ENCODE results near the gene SDHAF3.
"Not testable (repeated sequence)": the region's sequence is repeated elsewhere in the genome, so short reads cannot be mapped to it uniquely, and the experiment has no call there.

The SDHAF3 gene

GRCh38 chr7:97126483-97127171 is 9.1 kb downstream of the SDHAF3 start:
- DNase-seq, result no peak

GRCh38 chr7:97128736-97129135 is 11.2 kb downstream of the SDHAF3 start:
- DNase-seq, result no peak

GRCh38 chr7:97130417-97131139 is 13.1 kb downstream of the SDHAF3 start:
- no peak for DNase-seq

GRCh38 chr7:97133159-97133558 is 15.7 kb downstream of the SDHAF3 start:
- no peak for DNase-seq

- DNase-seq, result no peak
These were observed 21.3 kb downstream of the SDHAF3 start for GRCh38 chr7:97138830-97139229.

GRCh38 chr7:97145068-97145467 is 27.6 kb downstream of the SDHAF3 start:
- DNase-seq, result no peak

- DNase-seq, result no peak
These were observed 32.3 kb downstream of the SDHAF3 start for GRCh38 chr7:97149843-97150242.

- DNase-seq, result no peak
These were observed 38.5 kb downstream of the SDHAF3 start for GRCh38 chr7:97155897-97156418.

GRCh38 chr7:97159984-97160383 is 42.5 kb downstream of the SDHAF3 start:
- DNase-seq, result not testable (repeated sequence)

- not testable (repeated sequence) for DNase-seq
These were observed 44.1 kb downstream of the SDHAF3 start for GRCh38 chr7:97161609-97162008.

GRCh38 chr7:97166308-97166707 is 48.8 kb downstream of the SDHAF3 start:
- no peak for DNase-seq

GRCh38 chr7:97167176-97167575 is 49.7 kb downstream of the SDHAF3 start:
- no peak for DNase-seq

GRCh38 chr7:97167749-97168148 is 50.3 kb downstream of the SDHAF3 start:
- DNase-seq, result no peak

GRCh38 chr7:97174303-97174702 is 56.8 kb downstream of the SDHAF3 start:
- no peak for DNase-seq

GRCh38 chr7:97179454-97180104 is 62.1 kb downstream of the SDHAF3 start:
- peak; percentile 5 for DNase-seq

GRCh38 chr7:97187067-97187466 is 69.6 kb downstream of the SDHAF3 start:
- no peak for DNase-seq

- not testable (repeated sequence) for DNase-seq
These were observed 78.7 kb downstream of the SDHAF3 start for GRCh38 chr7:97196174-97196573.

GRCh38 chr7:97198596-97198995 is 81.1 kb downstream of the SDHAF3 start:
- no peak for DNase-seq

GRCh38 chr7:97200018-97200417 is 82.5 kb downstream of the SDHAF3 start:
- no peak for DNase-seq

- no peak for DNase-seq
These were observed 86.5 kb downstream of the SDHAF3 start for GRCh38 chr7:97203957-97204356.

- DNase-seq, result no peak
These were observed 87.3 kb downstream of the SDHAF3 start for GRCh38 chr7:97204821-97205220.

GRCh38 chr7:97215556-97215955 is 98.1 kb downstream of the SDHAF3 start:
- DNase-seq, result no peak

GRCh38 chr7:97218767-97219166 is 101.3 kb downstream of the SDHAF3 start:
- DNase-seq, result no peak

- DNase-seq, result no peak
These were observed 101.7 kb downstream of the SDHAF3 start for GRCh38 chr7:97219237-97219636.
